ENCODE data around the gene ADAM15. TPM values are rescaled to one million over a fixed set of nuclear protein-coding genes. Genes with fewer than 3 reads are reported as not detected.

Gene ADAM15
- total RNA-seq, 1 donor from 2014 or later, result 68.3 TPM

DNA sequence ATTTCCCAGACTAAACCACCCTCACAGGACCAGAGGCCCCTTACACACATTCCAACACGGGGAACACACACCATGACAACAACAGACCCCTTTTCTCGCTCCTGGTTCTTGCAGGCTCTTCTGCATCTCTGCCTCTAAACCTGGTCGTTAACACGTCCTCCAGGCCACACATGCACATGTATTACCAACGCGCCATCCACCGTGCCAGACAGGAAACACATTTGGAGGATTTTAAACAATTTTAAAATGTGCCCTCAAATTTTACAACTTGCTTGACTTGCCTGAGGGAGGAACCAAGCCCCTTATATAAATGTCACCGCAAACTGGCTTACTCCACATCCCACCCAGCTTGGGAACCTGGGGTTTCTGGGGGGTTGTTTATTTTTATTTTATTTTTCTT, 59.7 kb downstream of the ADAM15 start:
- no peak for FAIRE-seq

More for the DNA sequence above, 59.7 kb downstream of the ADAM15 start:
- no peaks in the 10 kb centered on the region for H3K36me3 Mint-ChIP-seq (ENCODE audit: low read depth, unreplicated experiment)
- Histone ChIP-seq H3K27me3 (ENCODE audit: insufficient read depth, low read length) (peaks cover 8% of the 10 kb centered on the region), H3K4me2 (ENCODE audit: low read length) (no peak overlapping the region), H3K9ac (ENCODE audit: low read length) (no peak overlapping the region), H3K27ac (ENCODE audit: low read depth, low read length) (no peak overlapping the region), H3K4me1 (ENCODE audit: insufficient read depth, low read length) (no peaks in the 10 kb centered on the region), H3K36me3 (ENCODE audit: insufficient read depth, low read length) (no peaks in the 10 kb centered on the region), H2AFZ (ENCODE audit: low read depth, low read length) (no peak overlapping the region), H3K4me3 (ENCODE audit: insufficient read depth, low read depth, low read length) (no peak overlapping the region), H4K20me1 (ENCODE audit: insufficient read depth, low read length) (no peaks in the 10 kb centered on the region), H3K9me3 (ENCODE audit: insufficient read depth, low read depth, low read length) (no peaks in the 10 kb centered on the region), H3K79me2 (ENCODE audit: insufficient read depth, low read length) (no peaks in the 10 kb centered on the region)
- TF ChIP-seq, protein P1, sequence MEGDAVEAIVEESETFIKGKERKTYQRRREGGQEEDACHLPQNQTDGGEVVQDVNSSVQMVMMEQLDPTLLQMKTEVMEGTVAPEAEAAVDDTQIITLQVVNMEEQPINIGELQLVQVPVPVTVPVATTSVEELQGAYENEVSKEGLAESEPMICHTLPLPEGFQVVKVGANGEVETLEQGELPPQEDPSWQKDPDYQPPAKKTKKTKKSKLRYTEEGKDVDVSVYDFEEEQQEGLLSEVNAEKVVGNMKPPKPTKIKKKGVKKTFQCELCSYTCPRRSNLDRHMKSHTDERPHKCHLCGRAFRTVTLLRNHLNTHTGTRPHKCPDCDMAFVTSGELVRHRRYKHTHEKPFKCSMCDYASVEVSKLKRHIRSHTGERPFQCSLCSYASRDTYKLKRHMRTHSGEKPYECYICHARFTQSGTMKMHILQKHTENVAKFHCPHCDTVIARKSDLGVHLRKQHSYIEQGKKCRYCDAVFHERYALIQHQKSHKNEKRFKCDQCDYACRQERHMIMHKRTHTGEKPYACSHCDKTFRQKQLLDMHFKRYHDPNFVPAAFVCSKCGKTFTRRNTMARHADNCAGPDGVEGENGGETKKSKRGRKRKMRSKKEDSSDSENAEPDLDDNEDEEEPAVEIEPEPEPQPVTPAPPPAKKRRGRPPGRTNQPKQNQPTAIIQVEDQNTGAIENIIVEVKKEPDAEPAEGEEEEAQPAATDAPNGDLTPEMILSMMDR (IDR thresholded peaks at IDR 0.05; ENCODE audit: insufficient read depth, low read depth, low read length), result no peak
- TF ChIP-seq EZH2 (IDR thresholded peaks at IDR 0.05; ENCODE audit: insufficient read depth, low read length), result no peak
- no peaks in the 10 kb centered on the region for H3K9me3 Mint-ChIP-seq (ENCODE audit: unreplicated experiment)
- no peak overlapping the region for H3K4me3 Mint-ChIP-seq (ENCODE audit: unreplicated experiment)
- no peak overlapping the region for H3K27ac Mint-ChIP-seq (ENCODE audit: unreplicated experiment)
- peaks cover 29% of the 10 kb centered on the region for H3K27me3 Mint-ChIP-seq (ENCODE audit: low read depth, unreplicated experiment)
- DNase-seq (ENCODE audit: low read depth), result no peak
- no peaks in the 10 kb centered on the region for H3K4me1 Mint-ChIP-seq (ENCODE audit: low read depth, unreplicated experiment)

Other genes with a start within 250 kb of the ADAM15 start
- gene KCNN3, start 181.0 kb upstream of the ADAM15 start, total RNA-seq, result 0.46 and 0.66 TPM in 2 replicates
- gene PMVK, start 114.6 kb upstream of the ADAM15 start, total RNA-seq, result 15.5 and 15.6 TPM in 2 replicates
- 89.2 and 96.4 TPM in 2 replicates for gene PBXIP1, start 95.2 kb upstream of the ADAM15 start, total RNA-seq
- 20.0 and 21.8 TPM in 2 replicates for gene PYGO2, start 89.5 kb upstream of the ADAM15 start, total RNA-seq
- gene SHC1, start 80.6 kb upstream of the ADAM15 start, total RNA-seq, result 391 and 397 TPM in 2 replicates
- 36.5 and 37.9 TPM in 2 replicates for gene CKS1B, start 76.6 kb upstream of the ADAM15 start, total RNA-seq
- gene FLAD1, start 68.0 kb upstream of the ADAM15 start, total RNA-seq, result 46.6 and 51.5 TPM in 2 replicates
- 0.99 TPM in 1 of 2 replicates, not detected in the other for gene LENEP, start 57.7 kb upstream of the ADAM15 start, total RNA-seq
- gene ZBTB7B, start 48.5 kb upstream of the ADAM15 start, total RNA-seq, result 46.1 and 47.5 TPM in 2 replicates
- gene DCST2, start 17.5 kb upstream of the ADAM15 start, total RNA-seq, result 0.34 and 0.36 TPM in 2 replicates
- gene DCST1, start 17.5 kb upstream of the ADAM15 start, total RNA-seq, result not detected in 2 replicates
- 11.8 TPM in 2 replicates for gene EFNA4, start 12.4 kb downstream of the ADAM15 start, total RNA-seq
- gene EFNA3, start 27.5 kb downstream of the ADAM15 start, total RNA-seq, result 2.9 and 3.4 TPM in 2 replicates
- gene EFNA1, start 76.6 kb downstream of the ADAM15 start, total RNA-seq, result 11.3 and 16.4 TPM in 2 replicates
- 22.8 and 25.4 TPM in 2 replicates for gene SLC50A1, start 84.5 kb downstream of the ADAM15 start, total RNA-seq
- 31.0 and 36.2 TPM in 2 replicates for gene DPM3, start 89.2 kb downstream of the ADAM15 start, total RNA-seq
- 161 TPM in 2 replicates for gene KRTCAP2, start 122.0 kb downstream of the ADAM15 start, total RNA-seq
- 13.2 and 13.6 TPM in 2 replicates for gene TRIM46, start 122.5 kb downstream of the ADAM15 start, total RNA-seq
- gene THBS3, start 156.6 kb downstream of the ADAM15 start, total RNA-seq, result 153 and 162 TPM in 2 replicates
- gene MTX1, start 157.4 kb downstream of the ADAM15 start, total RNA-seq, result 39.8 and 41.8 TPM in 2 replicates
- 51.1 and 51.7 TPM in 2 replicates for gene ENTREP3, start 204.2 kb downstream of the ADAM15 start, total RNA-seq
- 68.9 and 70.3 TPM in 2 replicates for gene SCAMP3, start 211.0 kb downstream of the ADAM15 start, total RNA-seq
- gene CLK2, start 222.2 kb downstream of the ADAM15 start, total RNA-seq, result 31.7 and 36.1 TPM in 2 replicates
- 3.4 and 3.6 TPM in 2 replicates for gene HCN3, start 226.1 kb downstream of the ADAM15 start, total RNA-seq

Data from astrocyte (in vitro differentiated cells and primary cell).